Fibroblast of skin of left biceps (primary cell): Measurements from ENCODE around the gene FAM168A.

Source experiments
- DNase-seq, 2 experiments: peaks; one replicate each; pipeline ENCODE4 v3.0.0-alpha.2; 2013; ENCODE audit warnings: low read depth in 2 of 2

Gene FAM168A

DNA sequence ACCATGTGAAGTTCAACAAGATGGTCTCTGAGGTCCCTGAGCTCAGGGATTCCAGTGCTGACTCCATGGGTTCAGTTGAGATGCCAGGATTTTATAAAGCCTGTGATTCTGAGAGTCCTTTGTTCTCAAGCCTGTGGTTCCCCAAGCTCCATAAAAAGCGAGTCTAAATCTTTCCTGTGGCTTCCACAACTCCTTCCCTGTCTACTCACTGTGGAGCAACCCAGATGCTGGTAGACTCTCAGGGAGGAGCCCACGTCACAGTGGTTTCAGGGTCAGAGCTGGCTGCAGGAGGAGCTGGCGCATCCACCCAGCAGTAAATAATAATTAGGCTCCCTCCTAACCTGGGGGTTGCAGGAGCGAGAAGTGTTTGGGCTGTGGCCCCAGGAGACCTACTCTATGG lies 223.8 kb downstream of the FAM168A start:
- no peak for DNase-seq

DNA sequence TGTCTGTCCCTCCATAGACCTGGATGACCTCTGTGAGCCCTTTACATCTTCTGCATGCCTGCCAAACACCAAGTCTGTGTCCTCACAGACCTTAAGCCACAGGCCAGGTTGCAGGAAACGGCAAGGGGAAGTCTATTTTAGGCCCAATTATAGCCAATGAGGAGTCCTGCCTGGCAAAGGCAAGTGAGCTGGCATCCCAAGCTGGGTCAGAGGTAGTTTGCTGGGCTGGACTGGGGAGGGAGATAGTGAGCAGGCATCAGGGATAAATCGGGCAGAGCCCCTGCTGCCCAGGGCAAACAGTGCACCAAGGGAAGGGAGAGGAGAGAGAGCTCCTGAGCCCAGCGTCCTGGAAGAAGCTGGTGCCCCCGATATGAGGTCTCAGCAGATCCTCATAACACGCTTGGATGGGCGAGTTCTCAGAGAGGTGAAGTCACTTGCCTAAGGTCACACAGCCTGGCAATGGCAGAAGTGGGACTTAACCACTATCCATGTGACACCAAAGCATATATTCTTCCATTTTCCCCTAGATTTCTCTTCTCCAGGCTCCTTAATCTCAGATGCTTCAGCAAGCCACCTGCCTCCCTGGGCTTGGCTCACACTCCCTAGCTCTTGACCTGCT lies 225.4 kb downstream of the FAM168A start:
- no peak for DNase-seq

DNA sequence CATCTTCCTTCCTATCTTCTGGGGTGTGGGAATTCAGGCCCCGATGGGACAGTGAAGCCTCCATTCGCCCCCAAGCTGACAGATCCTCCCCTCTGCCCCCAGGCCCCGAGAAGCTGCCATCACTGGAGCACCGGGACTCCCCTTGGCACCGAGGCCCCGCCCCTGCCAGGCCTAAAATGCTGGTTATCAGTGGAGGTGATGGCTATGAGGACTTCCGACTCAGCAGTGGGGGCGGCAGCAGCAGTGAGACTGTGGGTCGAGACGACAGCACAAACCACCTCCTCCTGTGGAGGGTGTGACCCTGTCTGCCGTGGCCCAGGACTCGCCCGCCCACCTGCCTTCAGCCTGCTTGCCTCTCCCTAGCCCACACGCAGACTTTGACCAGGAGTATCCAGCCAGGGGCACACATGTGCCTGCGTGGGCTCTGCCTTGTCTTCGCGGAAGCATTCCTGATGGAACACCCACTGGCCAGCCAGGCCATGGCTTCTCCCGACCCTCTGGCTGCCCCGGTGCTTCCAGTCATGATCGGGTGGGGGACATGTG lies 230.4 kb downstream of the FAM168A start:
- DNase-seq, result no peak

DNA sequence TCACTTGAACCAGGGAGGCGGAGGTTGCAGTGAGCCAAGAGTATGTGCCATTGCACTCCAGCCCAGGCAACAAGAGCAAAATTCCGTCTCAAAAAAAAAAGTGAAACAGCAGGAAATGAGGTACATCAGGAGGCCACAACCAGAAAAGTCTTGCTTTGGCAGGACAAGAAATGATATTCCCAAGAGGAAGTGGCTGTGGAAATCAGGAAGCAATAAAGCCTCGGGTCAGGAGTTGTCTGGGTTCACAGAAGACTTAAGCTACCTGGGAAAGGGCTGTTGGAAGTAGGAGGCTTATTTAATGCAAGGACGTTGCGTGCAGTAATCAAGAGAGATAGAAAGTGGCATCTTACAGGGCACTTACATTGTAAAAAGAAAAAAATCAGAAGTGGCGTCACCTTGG lies 231.0 kb downstream of the FAM168A start:
- DNase-seq, result no peak

DNA sequence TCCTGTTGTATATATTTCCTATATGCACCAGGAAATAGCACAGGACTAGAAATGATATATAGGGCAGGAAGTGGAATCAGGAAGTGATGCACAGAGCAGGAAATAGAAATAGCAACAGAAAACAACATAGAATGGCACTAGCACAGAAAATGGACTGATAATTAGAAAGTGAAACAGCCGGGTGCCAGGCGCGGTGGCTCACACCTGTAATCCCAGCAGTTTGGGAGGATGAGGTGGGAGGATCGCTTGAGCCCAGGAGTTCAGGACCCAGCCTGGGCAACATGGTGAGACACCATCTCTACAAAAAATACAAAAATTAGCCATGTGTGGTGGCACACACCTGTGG lies 231.7 kb downstream of the FAM168A start:
- DNase-seq, result no peak

DNA sequence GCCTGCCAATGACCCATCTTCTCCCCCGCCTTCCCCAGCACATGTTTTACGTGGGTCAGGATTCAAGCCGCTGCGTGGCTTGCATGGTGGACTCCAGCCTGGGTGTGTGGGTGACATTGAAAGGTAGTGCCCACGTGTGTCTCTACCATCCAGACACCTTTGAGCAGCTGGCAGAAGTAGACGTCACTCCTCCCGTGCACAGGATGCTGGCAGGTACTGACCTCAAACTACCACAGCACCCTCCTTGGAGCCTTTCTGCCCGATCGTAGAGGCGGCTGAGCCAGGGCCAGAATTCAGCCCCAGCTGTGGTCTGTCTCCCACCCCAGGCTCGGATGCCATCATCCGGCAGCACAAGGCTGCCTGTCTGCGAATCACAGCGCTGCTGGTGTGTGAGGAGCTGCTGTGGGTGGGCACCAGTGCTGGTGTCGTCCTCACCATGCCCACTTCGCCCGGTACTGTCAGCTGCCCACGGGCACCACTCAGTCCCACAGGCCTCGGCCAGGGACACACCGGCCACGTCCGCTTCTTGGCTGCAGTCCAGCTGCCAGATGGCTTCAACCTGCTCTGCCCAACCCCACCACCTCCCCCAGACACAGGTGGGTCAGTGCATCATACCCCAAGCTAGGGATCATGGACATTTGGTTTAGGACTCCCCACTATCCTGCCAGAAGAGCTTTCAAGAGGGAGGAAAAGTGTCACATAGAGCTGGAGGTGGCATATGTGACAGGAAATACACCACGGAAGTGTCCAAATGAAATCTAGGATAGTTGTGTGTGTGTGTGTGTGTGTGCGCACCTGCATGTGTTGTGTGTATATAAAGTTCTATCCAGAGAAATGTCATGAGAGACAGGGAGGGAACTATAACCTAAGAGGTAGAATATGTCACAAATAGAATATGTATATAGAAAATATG lies 232.3 kb downstream of the FAM168A start:
- DNase-seq, result no peak

DNA sequence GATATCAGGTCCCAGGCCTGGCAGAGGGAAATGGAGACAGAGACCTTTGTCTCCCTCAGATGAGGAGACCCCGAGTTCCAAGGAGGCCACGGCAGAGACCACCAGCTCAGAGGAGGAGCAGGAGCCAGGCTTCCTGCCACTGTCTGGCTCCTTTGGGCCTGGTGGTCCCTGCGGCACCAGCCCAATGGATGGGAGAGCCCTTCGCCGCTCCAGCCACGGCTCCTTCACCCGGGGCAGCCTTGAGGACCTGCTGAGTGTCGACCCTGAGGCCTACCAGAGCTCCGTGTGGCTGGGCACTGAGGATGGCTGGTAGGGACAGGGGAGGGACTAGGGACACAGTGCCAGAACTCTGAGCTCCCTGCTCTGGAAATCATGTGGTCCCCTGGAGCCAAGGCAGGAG lies 234.8 kb downstream of the FAM168A start:
- no peak for DNase-seq

DNA sequence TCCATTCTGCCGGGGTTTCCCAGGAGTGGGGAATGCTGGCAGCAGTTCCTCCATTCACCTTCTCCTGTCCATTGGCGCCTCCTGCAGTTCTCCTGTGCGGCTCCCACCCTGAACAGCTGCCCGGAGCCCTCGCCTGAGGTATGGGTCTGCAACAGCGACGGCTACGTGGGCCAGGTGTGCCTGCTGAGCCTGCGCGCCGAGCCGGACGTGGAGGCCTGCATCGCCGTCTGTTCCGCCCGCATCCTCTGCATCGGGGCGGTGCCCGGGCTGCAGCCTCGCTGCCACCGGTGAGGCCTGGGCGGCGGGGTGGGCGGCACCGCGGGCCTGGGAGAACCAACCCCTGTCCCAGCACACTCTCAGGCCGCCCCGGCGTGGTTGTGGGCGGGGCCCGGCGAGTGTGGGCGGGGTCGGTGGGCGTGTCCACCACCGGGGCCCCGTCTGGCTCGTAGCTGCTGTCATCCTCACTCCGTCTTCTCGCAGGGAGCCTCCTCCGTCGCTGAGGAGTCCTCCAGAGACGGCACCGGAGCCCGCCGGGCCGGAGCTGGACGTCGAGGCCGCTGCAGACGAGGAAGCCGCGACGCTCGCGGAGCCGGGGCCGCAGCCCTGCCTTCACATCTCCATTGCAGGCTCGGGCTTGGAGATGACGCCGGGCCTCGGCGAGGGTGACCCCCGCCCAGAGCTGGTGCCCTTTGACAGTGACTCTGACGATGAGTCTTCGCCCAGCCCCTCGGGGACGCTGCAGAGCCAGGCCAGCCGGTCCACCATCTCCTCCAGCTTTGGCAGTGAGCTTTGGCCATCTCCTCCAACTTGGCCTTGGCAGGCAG lies 235.7 kb downstream of the FAM168A start:
- DNase-seq, result no peak

DNA sequence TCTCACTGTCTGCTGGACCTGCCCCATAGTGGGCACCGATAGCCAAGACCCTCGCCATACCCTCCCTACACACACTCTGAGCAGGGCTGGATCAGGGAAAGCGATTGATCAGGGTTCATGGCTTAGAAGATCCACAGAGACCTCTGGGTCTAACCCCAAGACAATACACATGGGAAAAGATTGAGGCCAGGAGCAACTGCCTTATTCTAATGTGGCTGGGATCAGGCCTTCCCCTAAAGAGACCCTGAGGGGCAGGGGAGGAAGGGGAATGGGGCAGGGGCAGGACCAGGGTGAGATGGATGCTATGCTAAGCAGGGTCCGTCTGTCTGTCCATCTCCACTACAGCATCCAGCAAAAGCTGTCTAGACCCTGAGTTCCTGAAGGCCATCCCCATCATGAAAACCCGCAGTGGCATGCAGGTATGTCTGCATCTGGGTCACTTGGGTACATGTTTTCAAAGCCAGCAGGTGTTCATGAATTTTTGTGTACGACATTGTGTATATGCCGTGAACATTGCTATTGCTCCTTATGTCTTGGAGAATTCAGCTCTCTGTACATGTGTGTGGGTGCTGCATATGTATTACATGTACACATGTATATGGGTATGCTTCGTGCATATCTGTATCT lies 237.1 kb downstream of the FAM168A start:
- no peak for DNase-seq

DNA sequence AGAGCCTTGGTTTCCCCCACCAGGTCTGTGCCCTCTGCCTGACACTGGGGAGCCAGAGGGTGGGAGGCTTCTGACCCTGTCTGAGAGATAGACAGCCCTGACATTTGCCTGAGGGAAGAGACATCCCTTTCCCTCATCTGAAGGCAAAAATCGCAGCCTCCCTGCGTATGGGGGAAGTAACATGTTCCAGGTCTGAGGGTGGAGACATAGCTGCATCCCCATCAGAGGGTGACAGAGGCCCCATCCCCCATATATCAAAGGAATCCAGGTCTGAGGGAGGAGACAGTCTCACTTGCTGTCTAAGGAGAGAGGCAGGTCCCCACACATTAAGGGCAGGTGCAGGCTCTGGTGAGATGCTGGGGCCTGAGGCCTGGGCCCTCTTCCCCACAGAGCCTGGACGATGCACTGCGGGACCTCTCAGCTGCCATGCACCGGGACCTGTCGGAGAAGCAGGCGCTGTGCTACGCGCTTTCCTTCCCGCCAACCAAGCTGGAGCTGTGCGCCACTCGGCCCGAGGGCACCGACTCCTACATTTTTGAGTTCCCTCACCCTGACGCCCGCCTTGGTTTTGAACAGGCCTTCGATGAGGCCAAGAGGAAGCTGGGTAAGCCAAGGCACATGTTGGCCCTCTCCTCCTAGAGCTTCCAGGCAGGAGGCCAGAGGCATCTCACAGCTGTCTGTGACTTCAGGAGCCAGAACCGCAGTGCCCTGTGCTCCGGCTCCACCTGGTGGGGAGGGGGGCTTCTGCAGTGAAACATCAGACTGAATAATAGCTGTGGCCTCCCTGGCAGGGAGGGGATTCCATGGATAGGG lies 237.8 kb downstream of the FAM168A start:
- DNase-seq, result no peak

DNA sequence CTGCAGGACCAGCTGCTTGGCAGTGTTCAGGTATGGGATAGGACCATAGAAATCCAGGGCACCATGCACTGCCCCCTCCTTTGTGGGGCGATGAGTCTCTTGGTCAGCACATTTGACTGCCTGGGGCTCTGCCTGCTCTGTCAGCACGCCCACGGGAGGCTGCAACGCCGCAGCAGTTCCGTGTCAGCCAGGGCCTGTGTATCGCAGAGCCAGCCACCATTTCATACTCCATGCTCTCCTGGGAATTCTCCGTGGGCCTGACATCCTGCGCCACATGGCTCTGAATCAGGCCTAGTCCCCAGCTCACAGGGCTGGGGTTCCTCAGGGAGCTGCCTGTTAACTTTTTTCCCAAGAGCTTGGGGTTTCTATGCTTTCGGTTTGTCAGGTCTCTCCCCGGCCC lies 238.6 kb downstream of the FAM168A start:
- no peak for DNase-seq

DNA sequence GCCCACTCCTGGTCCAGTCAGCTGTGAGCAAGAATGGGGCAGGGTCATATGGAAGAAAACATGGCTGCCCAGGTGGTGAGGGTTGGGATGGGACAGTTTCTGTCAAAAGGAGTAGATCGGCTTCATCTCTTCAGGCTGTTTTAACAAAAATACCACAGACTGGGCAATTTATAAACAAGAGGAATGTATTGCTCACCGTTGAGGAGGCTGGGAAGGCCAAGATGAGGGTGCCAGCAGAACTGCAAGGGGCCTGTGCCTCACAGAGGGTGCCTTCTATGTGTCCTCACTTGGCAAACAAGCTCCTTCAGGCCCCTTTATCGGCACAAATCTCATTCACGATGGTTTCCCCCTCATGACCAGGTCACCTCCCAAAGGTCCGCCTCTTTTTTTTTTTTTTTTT lies 239.8 kb downstream of the FAM168A start:
- no peak for DNase-seq

DNA sequence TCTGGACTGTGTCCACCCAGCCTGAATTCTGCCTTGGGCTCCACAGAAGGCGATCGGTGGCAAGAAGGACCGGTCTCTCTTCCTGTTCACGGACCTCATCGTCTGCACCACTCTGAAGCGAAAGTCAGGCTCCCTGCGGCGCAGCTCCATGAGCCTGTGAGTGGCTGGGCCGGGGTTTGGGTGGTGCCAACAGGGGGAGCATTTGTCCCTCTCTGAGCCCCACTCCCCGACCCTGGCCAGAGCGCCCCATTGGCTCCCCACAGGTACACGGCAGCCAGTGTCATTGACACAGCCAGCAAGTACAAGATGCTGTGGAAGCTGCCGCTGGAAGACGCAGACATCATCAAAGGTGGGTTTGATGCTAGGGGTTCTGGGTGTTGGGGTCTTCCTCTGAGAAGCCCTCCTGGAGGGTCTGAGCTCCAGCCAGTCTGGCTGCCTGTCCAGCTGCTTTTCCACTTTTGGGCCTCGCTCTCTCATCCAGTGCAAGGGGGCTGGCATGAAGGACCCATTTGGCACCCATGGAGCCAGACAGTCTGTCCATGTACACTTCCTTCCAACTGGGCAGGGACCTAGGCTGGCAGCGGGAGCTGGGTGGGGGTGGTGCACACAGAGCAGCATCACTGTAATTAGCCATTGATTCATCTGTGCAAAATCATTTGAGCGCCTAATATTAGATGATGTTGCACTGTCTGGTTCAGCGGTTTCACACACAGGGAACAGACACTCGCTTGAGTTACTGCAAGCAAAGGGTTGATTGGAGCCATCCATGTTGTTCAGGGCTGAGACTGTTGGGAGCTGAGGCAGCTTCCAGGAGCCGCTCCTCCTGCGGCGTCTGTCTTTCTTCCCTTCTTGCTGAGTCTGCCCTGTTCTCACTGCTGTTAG lies 240.7 kb downstream of the FAM168A start:
- no peak for DNase-seq

DNA sequence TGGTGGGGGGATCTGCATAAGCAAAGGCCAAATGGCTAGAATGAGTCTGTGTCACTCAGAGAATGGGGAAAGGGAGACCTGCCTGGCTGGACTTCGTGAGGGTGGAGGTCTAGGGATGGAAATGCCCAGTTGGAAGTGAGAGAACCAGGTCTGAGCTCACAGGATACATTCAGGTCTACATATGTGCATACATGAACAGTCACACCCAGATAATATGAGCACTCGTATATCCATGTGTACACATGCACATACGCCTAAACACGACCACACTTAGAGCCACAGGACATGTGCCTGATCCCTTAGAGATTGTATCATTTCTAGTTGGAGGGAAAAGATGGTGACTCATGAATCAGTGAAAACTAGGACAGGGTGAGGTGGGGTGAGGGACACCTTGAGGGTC lies 242.8 kb downstream of the FAM168A start:
- no peak for DNase-seq

DNA sequence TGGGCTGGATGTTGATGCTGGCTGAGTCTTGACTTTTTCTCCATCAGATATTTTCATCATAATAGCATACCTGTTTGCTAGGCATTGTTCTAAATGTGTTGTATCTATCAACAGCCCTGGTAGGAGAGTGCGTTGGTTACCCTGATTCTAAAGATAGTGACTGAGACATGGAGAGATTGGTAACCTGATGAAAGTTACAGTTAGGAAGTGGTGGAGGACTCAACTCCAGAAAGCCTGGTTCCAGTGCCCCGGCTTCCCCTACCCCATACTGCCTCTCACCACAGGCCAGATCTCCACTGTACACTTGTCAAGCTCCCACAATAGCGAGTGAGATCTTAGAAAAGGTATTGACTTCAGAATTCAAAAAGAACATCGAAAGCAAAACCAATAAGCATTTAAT lies 244.5 kb downstream of the FAM168A start:
- no peak for DNase-seq

DNA sequence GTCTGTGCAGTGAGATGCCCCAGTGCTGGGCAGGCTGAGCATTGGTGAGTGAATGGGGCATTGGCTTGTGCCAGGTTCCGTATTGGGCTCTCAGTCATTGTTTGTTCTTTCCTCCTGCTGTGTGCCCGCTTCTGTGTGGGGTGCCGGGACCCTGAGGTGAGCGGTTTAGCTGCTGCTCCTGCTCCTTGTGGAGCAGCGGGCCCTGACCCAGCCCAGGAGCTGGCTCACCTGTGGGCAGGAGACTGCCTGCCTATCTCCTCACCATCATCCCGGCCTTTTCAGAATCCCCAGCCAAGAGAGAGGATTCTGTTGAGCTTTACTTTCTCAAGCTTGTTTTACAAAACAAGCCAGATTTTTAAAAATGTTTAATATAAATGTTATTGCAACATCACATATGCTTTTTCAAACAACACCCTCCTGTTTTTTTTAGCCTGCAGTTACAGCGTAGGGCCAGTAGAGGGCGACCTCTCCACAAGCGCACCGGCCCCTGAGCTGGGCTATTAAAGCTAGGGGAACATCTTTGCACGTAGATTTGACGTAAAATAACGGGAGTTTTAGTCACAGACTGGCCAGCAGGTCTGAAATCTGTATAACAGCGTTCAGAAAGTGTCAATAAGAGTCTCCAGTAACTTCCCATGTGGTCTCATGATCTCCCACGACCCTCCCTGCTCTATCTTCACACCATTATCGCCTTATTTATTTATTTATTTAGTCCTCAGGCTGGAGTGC lies 246.8 kb downstream of the FAM168A start:
- DNase-seq, result peak; percentile 33 to 41
